LNCaP clone FGC (cell line): ENCODE results near the gene ABCD4.

Experiments used
- DNase-seq: peaks from one replicate; pipeline ENCODE4 v3.0.0-alpha.2; 2011; ENCODE audit warnings: low read depth
- H3K4me3 ChIP-seq: 2 replicates; pipeline ENCODE4 v1.5.1; 2011; ENCODE audit warnings: mild to moderate bottlenecking, low read depth, low read length, control low read depth
- CTCF ChIP-seq: IDR thresholded peaks from 2 replicates; pipeline ENCODE4 v1.5.1; 2012; ENCODE audit warnings: mild to moderate bottlenecking; ENCODE audit not compliant: control insufficient read depth, insufficient read depth; ENCODE audit errors: extremely low read depth

The ABCD4 gene

GRCh38 chr14:74267588-74267987, 35.1 kb downstream of the ABCD4 start:
- H3K4me3 ChIP-seq = no peak overlapping the region
- no peak for DNase-seq
- no peak for TF ChIP-seq CTCF

- H3K4me3 ChIP-seq = no peak overlapping the region
- no peak for DNase-seq
- no peak for TF ChIP-seq CTCF
Observed at GRCh38 chr14:74265301-74265965, 37.3 kb downstream of the ABCD4 start.

DNA sequence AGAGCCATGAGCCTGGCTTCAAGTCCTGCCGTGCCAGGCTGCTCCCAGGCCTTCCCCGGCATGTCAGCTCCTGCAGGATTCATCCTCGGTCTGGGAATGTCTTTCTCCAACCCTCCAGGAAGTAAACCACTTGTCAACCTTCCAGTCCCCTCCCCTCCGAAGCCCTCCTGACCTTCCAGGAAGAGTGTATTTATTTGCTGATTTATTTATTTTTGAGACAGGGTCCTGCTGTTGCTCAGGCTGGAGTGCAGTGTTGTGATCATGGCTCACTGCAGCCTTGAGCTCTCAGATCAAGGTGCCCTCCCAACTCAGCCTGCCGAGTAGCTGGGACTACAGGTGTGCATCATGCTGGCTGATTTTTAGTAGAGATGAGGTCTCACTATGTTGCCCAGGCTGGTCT, 38.8 kb downstream of the ABCD4 start:
- no peak overlapping the region for H3K4me3 ChIP-seq
- TF ChIP-seq CTCF = no peak
- no peak for DNase-seq

DNA sequence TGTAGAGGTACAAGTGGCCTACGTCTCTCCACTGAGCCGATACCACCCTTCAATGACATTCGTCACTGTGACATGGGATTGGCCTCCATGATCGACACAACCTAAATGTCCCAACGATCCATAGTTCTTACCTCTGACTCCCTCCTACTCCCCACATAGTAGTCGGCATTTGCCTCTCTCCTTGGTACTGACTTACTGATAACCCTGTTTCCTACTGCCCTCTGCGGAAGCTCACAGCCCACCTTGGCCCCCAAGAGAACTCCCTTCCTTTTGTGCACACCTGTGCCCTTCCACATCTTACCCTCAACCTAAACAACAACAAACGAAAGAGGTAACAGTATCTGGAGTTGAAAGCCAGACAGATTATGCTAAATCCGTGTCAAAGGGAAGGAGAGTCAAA, 39.6 kb downstream of the ABCD4 start:
- H3K4me3 ChIP-seq = no peak overlapping the region
- no peak for DNase-seq
- TF ChIP-seq CTCF = no peak

- DNase-seq = no peak
- no peak for TF ChIP-seq CTCF
- H3K4me3 ChIP-seq = no peak overlapping the region
Observed at GRCh38 chr14:74262076-74262475, 40.7 kb downstream of the ABCD4 start.

- no peak for DNase-seq
- TF ChIP-seq CTCF = no peak
- no peak overlapping the region for H3K4me3 ChIP-seq
Observed at GRCh38 chr14:74261288-74261687, 41.4 kb downstream of the ABCD4 start.

DNA sequence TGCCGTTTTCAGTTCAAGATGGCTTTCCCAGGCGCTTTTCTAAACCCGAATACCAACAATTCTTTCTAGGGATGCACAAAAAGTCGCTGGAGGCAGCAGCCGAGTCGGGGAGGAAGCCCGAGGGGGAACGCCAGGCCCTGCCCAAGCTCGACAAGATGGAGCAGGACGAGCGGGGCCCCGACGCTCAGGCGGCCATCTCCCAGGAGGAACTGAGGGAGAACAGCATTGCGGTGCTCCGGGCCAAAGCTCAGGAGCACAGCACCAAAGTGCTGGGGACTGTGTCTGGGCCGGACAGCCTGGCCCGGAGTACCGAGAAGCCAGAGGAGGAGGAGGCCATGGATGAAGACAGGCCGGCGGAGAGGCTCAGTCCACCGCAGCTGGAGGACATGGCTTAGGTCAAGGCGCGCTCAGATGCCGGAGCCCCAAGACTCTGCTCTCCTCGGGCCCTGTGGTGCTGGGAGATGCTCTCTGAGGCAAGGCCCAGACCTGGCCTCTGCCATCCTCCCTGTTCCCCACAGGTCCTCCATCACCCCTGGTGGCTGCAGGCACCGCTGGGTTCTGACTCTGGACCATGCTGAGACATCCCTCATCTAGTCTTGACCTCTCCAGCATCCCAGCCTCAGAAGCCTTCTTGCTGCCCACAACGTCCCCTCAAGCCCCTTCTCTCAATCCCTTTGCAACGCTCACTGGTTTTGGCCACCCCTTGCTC, 42.1 kb downstream of the ABCD4 start:
- no peak for TF ChIP-seq CTCF
- no peak for DNase-seq
- no peak overlapping the region for H3K4me3 ChIP-seq
